ENCODE measurements around the gene KCNQ1.

Gene KCNQ1

GRCh38 chr11:2432171-2432621, 12.6 kb upstream of the KCNQ1 start:
- no peak for DNase-seq (ENCODE audit: low read depth)
- no peak overlapping the region for H3K4me3 ChIP-seq (ENCODE audit: low read depth, low read length)
- TF ChIP-seq CTCF (IDR thresholded peaks at IDR 0.05; ENCODE audit: insufficient read depth, low read depth, low read length, missing control alignments), result no peak

GRCh38 chr11:2432628-2433071, 12.2 kb upstream of the KCNQ1 start:
- no peak for TF ChIP-seq CTCF (IDR thresholded peaks at IDR 0.05; ENCODE audit: insufficient read depth, low read depth, low read length, missing control alignments)
- no peak for DNase-seq (ENCODE audit: low read depth)
- no peak overlapping the region for H3K4me3 ChIP-seq (ENCODE audit: low read depth, low read length)

GRCh38 chr11:2433106-2433925, 11.5 kb upstream of the KCNQ1 start:
- H3K4me3 ChIP-seq (ENCODE audit: low read depth, low read length), result no peak overlapping the region
- DNase-seq (ENCODE audit: low read depth), result no peak
- no peak for TF ChIP-seq CTCF (IDR thresholded peaks at IDR 0.05; ENCODE audit: insufficient read depth, low read depth, low read length, missing control alignments)

GRCh38 chr11:2434008-2434407, 10.8 kb upstream of the KCNQ1 start:
- DNase-seq (ENCODE audit: low read depth), result no peak
- H3K4me3 ChIP-seq (ENCODE audit: low read depth, low read length), result no peak overlapping the region
- no peak for TF ChIP-seq CTCF (IDR thresholded peaks at IDR 0.05; ENCODE audit: insufficient read depth, low read depth, low read length, missing control alignments)

- no peak for TF ChIP-seq CTCF (IDR thresholded peaks at IDR 0.05; ENCODE audit: insufficient read depth, low read depth, low read length, missing control alignments)
- no peak for DNase-seq (ENCODE audit: low read depth)
- no peak overlapping the region for H3K4me3 ChIP-seq (ENCODE audit: low read depth, low read length)
These were observed 10.1 kb upstream of the KCNQ1 start for GRCh38 chr11:2434506-2435255.

- H3K4me3 ChIP-seq (ENCODE audit: low read depth, low read length), result no peak overlapping the region
- DNase-seq (ENCODE audit: low read depth), result no peak
- no peak for TF ChIP-seq CTCF (IDR thresholded peaks at IDR 0.05; ENCODE audit: insufficient read depth, low read depth, low read length, missing control alignments)
These were observed 9.4 kb upstream of the KCNQ1 start for GRCh38 chr11:2435288-2436012.
